Measurements from ENCODE around the gene SV2C. TPM values are rescaled to one million over a fixed set of nuclear protein-coding genes. Genes with fewer than 3 reads are reported as not detected.
"Not testable (repeated sequence)": the region's sequence is repeated elsewhere in the genome, so short reads cannot be mapped to it uniquely, and the experiment has no call there.

The SV2C gene
- total RNA-seq, 1 experiment from 2014 or later = not detected

- not testable (repeated sequence) for DNase-seq (ENCODE audit: extremely low read depth, low read depth)
Measured at GRCh38 chr5:76369668-76370067, 286.5 kb downstream of the SV2C start.

- no peak for DNase-seq (ENCODE audit: extremely low read depth, low read depth)
Measured at GRCh38 chr5:76371960-76372322, 288.8 kb downstream of the SV2C start.

GRCh38 chr5:76372323-76373054 lies 289.3 kb downstream of the SV2C start:
- DNase-seq (ENCODE audit: extremely low read depth, low read depth) = peak; percentile 85

GRCh38 chr5:76376148-76376865 lies 293.1 kb downstream of the SV2C start:
- no peak for DNase-seq (ENCODE audit: extremely low read depth, low read depth)

GRCh38 chr5:76376866-76377230 lies 293.7 kb downstream of the SV2C start:
- no peak for DNase-seq (ENCODE audit: extremely low read depth, low read depth)

GRCh38 chr5:76378355-76378754 lies 295.2 kb downstream of the SV2C start:
- DNase-seq (ENCODE audit: extremely low read depth, low read depth) = no peak

GRCh38 chr5:76379316-76379715 lies 296.1 kb downstream of the SV2C start:
- no peak for DNase-seq (ENCODE audit: extremely low read depth, low read depth)

GRCh38 chr5:76379855-76380254 lies 296.7 kb downstream of the SV2C start:
- DNase-seq (ENCODE audit: extremely low read depth, low read depth) = no peak

- no peak for DNase-seq (ENCODE audit: extremely low read depth, low read depth)
Measured at GRCh38 chr5:76380346-76381066, 297.3 kb downstream of the SV2C start.

- DNase-seq (ENCODE audit: extremely low read depth, low read depth) = no peak
Measured at GRCh38 chr5:76383126-76383832, 300.1 kb downstream of the SV2C start.

- no peak for DNase-seq (ENCODE audit: extremely low read depth, low read depth)
Measured at GRCh38 chr5:76384189-76384588, 301.0 kb downstream of the SV2C start.

GRCh38 chr5:76384705-76385104 lies 301.5 kb downstream of the SV2C start:
- no peak for DNase-seq (ENCODE audit: extremely low read depth, low read depth)

GRCh38 chr5:76385540-76385939 lies 302.4 kb downstream of the SV2C start:
- no peak for DNase-seq (ENCODE audit: extremely low read depth, low read depth)

GRCh38 chr5:76386360-76386759 lies 303.2 kb downstream of the SV2C start:
- no peak for DNase-seq (ENCODE audit: extremely low read depth, low read depth)

- no peak for DNase-seq (ENCODE audit: extremely low read depth, low read depth)
Measured at GRCh38 chr5:76388236-76388635, 305.1 kb downstream of the SV2C start.

- DNase-seq (ENCODE audit: extremely low read depth, low read depth) = no peak
Measured at GRCh38 chr5:76388791-76389512, 305.8 kb downstream of the SV2C start.

- DNase-seq (ENCODE audit: extremely low read depth, low read depth) = no peak
Measured at GRCh38 chr5:76389513-76390154, 306.5 kb downstream of the SV2C start.

- no peak for DNase-seq (ENCODE audit: extremely low read depth, low read depth)
Measured at GRCh38 chr5:76391014-76391413, 307.8 kb downstream of the SV2C start.

- no peak for DNase-seq (ENCODE audit: extremely low read depth, low read depth)
Measured at GRCh38 chr5:76393035-76393680, 310.0 kb downstream of the SV2C start.

All from NCI-H460 (cell line).